Measurements from ENCODE around the gene DSE. TPM values are rescaled to one million over a fixed set of nuclear protein-coding genes. Genes with fewer than 3 reads are reported as not detected.
"Not testable (repeated sequence)": the region's sequence is repeated elsewhere in the genome, so short reads cannot be mapped to it uniquely, and the experiment has no call there.

Gene DSE
- polyA plus RNA-seq (2013, experiment 1 of 2), result 25.0 TPM
- polyA plus RNA-seq (2013, experiment 2 of 2), result 25.0 TPM

DNA sequence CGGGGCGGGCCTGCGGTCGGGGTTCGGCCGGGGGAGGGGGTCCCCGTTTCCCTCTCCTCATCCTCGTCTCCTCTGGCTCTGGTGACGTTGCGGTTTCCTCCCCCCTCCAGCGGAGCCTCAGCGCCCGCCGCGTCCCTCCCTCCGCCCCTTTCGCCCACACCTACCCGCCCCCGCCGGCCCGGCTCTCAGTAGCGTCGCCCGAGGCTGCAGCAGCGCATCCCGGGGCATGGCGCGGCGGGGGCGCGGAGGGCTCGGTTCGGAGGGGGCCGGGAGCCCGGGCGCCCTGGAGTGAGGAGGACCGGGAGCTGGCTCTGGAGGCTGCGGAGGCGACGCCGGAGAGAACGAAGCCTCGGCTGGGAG is at the start of gene DSE:
Gene DSE (plus strand): TSS at position 188 of the 360 bp plus-strand sequence. CDS start 28,304 bp downstream, outside the sequence.
- Histone ChIP-seq H3K4me1 (ENCODE audit: insufficient read depth, low read length) (peaks cover 12% of the 10 kb centered on the region), H3K27ac (ENCODE audit: low read depth, low read length) (peak within 1 kb of the TSS; percentile 87), H3K9me3 (ENCODE audit: insufficient read depth, low read depth, low read length) (no peaks in the 10 kb centered on the region), H3K36me3 (ENCODE audit: insufficient read depth, low read length) (no peaks in the 10 kb centered on the region; the same call in 1 of the 2 replicates), H3K9ac (ENCODE audit: low read depth, low read length) (peak within 1 kb of the TSS; percentile 83), H3K4me3 (ENCODE audit: low read length) (peak within 1 kb of the TSS; percentile 91), H3K27me3 (ENCODE audit: insufficient read depth, low read length) (no peaks in the 10 kb centered on the region)
- 0% methylated on average over 43 of the region's 43 CpGs for WGBS

DNA sequence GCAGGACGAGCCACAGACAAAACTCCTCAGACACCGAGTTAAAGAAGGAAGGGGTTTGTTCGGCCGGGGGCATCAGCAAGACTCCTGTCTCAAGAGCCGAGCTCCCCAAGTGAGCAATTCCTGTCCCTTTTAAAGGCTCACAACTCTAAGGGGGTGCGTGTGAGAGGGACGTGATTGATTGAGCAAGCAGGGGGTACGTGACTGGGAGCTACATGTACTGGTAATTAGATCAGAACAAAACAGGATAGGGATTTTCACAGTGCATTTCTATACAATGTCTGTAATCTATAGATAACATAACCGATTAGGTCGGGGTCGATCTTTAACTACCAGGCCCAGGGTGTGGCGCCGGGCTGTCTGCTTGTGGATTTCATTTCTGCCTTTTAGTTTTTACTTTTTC is 48.8 kb upstream of the DSE start:
- H3K9ac ChIP-seq (ENCODE audit: low read depth, low read length); H3K36me3 ChIP-seq (ENCODE audit: insufficient read depth, low read length); H3K27me3 ChIP-seq (ENCODE audit: insufficient read depth, low read length); H3K9me3 ChIP-seq (ENCODE audit: insufficient read depth, low read depth, low read length); H3K4me3 ChIP-seq (ENCODE audit: low read length); H3K27ac ChIP-seq (ENCODE audit: low read depth, low read length): not testable (repeated sequence)
- peaks cover 42% of the 10 kb centered on the region for H3K4me1 ChIP-seq (ENCODE audit: insufficient read depth, low read length)
- 94% methylated on average over 8 of the region's 13 CpGs for WGBS

DNA sequence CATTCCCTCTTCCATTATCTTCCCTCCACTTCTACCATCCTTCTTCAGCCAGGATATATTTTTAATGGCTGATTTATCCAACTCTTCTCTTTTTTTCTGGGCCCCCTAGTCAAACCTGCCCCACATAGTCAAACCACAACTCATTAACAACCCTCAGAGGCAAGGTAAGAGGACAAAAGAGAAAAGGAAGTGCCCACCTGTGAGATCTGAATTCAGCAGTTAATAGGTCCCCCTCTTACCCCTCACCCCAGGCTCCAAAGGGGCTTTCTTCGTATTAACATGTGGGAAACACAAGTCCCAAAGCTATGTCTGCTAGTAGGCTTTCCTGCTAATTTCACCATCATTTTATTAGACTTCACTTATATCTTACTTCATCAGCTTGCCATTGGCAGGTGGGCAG is 46.9 kb upstream of the DSE start:
- Histone ChIP-seq H3K27me3 (ENCODE audit: insufficient read depth, low read length) (no peaks in the 10 kb centered on the region), H3K9me3 (ENCODE audit: insufficient read depth, low read depth, low read length) (no peaks in the 10 kb centered on the region), H3K4me1 (ENCODE audit: insufficient read depth, low read length) (peaks cover 61% of the 10 kb centered on the region), H3K36me3 (ENCODE audit: insufficient read depth, low read length) (no peaks in the 10 kb centered on the region), H3K4me3 (ENCODE audit: low read length) (peak overlapping the region; percentile 9; the same call in 1 of the 2 replicates), H3K27ac (ENCODE audit: low read depth, low read length) (peak overlapping the region; percentile 65), H3K9ac (ENCODE audit: low read depth, low read length) (peak overlapping the region; percentile 29; the same call in 1 of the 2 replicates)
- 25% methylated on average over 1 of the region's 1 CpG for whole genome bisulfite sequencing

DNA sequence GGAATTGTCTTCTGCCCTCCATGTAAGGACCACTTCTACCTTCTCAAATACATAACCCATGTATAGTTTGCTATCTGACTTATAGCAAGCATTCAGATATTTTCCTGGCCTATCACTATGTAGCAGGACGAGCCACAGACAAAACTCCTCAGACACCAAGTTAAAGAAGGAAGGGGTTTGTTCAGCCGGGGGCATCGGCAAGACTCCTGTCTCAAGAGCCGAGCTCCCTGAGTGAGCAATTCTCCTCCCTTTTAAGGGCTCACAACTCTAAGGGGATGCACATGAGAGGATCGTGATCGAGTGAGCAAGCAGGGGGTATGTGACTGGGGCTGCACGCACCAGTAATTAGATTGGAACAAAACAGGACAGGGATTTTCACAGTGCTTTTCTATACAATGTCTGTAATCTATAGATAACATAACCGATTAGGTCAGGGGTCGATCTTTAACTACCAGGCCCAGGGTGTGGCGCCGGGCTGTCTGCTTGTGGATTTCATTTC is 45.1 kb upstream of the DSE start:
- H3K36me3 ChIP-seq (ENCODE audit: insufficient read depth, low read length); H3K27me3 ChIP-seq (ENCODE audit: insufficient read depth, low read length); H3K27ac ChIP-seq (ENCODE audit: low read depth, low read length); H3K9ac ChIP-seq (ENCODE audit: low read depth, low read length); H3K4me3 ChIP-seq (ENCODE audit: low read length); H3K9me3 ChIP-seq (ENCODE audit: insufficient read depth, low read depth, low read length): not testable (repeated sequence)
- 93% methylated on average over 10 of the region's 11 CpGs for WGBS
- H3K4me1 ChIP-seq (ENCODE audit: insufficient read depth, low read length), result peaks cover 69% of the 10 kb centered on the region

DNA sequence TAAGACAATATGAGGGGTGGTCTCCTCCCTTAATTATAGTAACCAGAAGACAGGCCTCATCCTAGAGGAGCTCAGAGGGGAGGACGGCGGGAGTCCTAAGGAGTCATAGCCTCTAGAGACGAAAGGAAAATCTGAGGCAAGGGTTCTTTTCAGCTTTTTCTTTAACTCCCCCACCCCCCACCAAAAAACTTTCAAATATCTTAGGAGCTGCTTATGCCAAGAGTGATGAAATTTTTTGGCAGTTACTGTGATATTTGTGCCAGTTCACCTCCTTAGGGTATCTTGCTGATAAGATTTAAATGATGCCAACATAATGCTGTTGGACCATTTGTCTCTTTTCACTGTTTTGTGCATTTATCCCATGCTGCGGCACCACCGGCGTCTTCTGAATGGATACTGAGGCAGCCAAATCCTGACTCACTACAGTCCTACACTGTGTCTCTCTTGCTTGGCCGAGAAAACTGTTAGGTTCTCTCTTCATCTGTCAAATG is 44.5 kb upstream of the DSE start:
- Histone ChIP-seq H3K9me3 (ENCODE audit: insufficient read depth, low read depth, low read length) (no peaks in the 10 kb centered on the region), H3K27me3 (ENCODE audit: insufficient read depth, low read length) (no peaks in the 10 kb centered on the region), H3K27ac (ENCODE audit: low read depth, low read length) (no peak overlapping the region), H3K4me3 (ENCODE audit: low read length) (no peak overlapping the region), H3K36me3 (ENCODE audit: insufficient read depth, low read length) (no peaks in the 10 kb centered on the region), H3K4me1 (ENCODE audit: insufficient read depth, low read length) (peaks cover 69% of the 10 kb centered on the region), H3K9ac (ENCODE audit: low read depth, low read length) (no peak overlapping the region)
- WGBS, result 98% methylated on average over 7 of the region's 7 CpGs

DNA sequence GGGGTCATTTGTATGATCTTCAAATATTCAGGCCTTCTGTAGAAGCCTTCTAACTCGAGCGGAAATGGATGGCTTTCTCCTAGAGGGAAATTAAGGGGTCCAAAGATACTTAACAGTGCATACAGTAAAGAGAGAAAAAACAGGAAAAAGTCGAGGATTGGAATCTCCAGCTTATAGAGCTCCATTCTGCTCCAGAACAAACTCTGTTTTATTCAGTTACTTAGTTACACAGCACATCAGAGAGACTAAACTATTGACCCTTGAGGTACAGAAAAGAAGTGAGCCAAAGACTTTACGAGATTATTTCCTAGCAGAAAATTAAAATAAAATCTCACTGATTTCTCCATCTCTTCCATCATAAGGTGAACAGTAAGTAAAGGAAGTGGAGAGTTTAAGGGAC is 43.8 kb upstream of the DSE start:
- peak overlapping the region; percentile 88 for H3K27ac ChIP-seq (ENCODE audit: low read depth, low read length)
- H3K27me3 ChIP-seq (ENCODE audit: insufficient read depth, low read length), result no peaks in the 10 kb centered on the region
- WGBS, result 73% methylated on average over 4 of the region's 4 CpGs
- H3K9me3 ChIP-seq (ENCODE audit: insufficient read depth, low read depth, low read length), result no peaks in the 10 kb centered on the region
- no peak overlapping the region for H3K4me3 ChIP-seq (ENCODE audit: low read length)
- H3K36me3 ChIP-seq (ENCODE audit: insufficient read depth, low read length), result no peaks in the 10 kb centered on the region
- peaks cover 69% of the 10 kb centered on the region for H3K4me1 ChIP-seq (ENCODE audit: insufficient read depth, low read length)
- H3K9ac ChIP-seq (ENCODE audit: low read depth, low read length), result no peak overlapping the region

DNA sequence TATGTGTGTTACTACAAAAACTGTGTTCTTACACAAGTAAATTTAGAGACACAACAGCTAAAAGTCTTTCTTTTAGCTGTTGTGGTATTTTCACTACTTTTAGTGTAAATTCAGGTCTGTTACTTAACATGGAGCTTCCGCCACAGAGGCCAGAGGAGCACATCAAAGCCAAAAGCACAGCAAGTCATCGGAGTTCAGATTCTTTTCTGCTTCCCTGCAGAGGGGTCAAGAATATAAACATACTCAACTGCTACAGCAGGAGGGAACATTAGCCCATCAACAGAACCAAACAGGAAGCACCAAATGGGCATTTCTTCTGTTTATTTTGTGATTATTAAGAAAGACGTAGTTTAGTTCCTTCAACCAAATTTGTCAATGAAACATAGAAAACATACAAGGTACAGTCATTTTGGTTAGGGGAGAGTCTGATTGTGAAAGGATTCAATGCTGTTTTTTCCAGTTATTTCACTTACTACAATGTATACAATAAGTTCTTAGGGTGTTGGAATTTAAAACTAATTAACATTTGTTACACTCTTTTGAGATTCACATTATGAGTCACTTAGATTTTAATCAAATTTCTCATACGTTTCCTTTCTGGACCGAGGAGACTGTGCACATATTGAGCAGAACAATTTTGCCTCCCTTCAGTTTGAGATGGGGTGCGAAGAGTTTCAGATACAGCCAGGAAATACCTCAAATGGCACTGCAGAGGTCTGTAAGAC is 42.8 kb upstream of the DSE start:
- Histone ChIP-seq H3K27me3 (ENCODE audit: insufficient read depth, low read length) (no peaks in the 10 kb centered on the region), H3K4me1 (ENCODE audit: insufficient read depth, low read length) (peaks cover 64% of the 10 kb centered on the region), H3K4me3 (ENCODE audit: low read length) (peak overlapping the region; percentile 15), H3K36me3 (ENCODE audit: insufficient read depth, low read length) (no peaks in the 10 kb centered on the region), H3K9ac (ENCODE audit: low read depth, low read length) (peak overlapping the region; percentile 8; the same call in 1 of the 2 replicates), H3K27ac (ENCODE audit: low read depth, low read length) (peak overlapping the region; percentile 88), H3K9me3 (ENCODE audit: insufficient read depth, low read depth, low read length) (0 out of 2 replicates have a peak, but pooled peaks cover 2% of the 10 kb centered on the region)
- WGBS, result 33% methylated on average over 5 of the region's 6 CpGs

DNA sequence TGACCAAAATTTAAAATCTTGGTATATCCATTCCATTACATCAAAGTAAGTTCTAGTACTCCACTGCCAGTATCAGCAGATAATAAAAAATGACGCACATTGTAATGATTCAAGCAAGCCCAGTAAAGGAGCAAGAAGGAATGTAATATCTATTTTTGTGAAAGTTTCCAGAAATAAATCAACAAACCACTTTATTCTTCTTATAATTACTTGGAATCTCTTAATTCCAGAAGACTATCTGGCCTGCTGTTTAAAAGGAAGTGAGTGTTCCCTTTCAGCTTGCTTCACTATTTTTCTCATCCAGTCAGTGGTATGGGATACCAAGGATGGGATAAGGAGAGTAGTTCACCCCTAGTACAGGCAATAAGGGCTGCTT is 42.2 kb upstream of the DSE start:
- Histone ChIP-seq H3K4me1 (ENCODE audit: insufficient read depth, low read length) (peaks cover 59% of the 10 kb centered on the region), H3K27me3 (ENCODE audit: insufficient read depth, low read length) (no peaks in the 10 kb centered on the region), H3K9me3 (ENCODE audit: insufficient read depth, low read depth, low read length) (0 out of 2 replicates have a peak, but pooled peaks cover 2% of the 10 kb centered on the region), H3K9ac (ENCODE audit: low read depth, low read length) (no peak overlapping the region), H3K27ac (ENCODE audit: low read depth, low read length) (peak overlapping the region; percentile 88), H3K4me3 (ENCODE audit: low read length) (no peak overlapping the region), H3K36me3 (ENCODE audit: insufficient read depth, low read length) (no peaks in the 10 kb centered on the region)
- 100% methylated on average over 1 of the region's 1 CpG for WGBS

DNA sequence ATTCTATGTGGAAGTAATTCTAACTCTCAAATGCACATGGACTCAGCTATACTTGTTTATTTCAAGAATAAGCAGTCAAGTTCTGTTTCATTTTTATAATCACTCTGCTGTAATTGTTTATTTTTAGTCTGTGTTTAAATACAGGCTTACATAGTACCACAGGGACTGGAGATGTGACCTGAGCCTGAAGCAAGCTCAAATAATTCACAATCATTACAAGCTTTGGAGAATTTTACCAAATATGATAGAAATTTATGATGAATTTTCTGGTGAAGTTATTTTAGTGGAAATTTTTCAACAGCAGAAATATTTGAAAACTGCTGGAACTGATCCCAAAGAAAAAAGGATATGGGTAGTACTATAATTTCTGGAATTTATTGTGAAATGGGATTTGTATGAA is 41.6 kb upstream of the DSE start:
- Histone ChIP-seq H3K36me3 (ENCODE audit: insufficient read depth, low read length) (no peaks in the 10 kb centered on the region), H3K9ac (ENCODE audit: low read depth, low read length) (no peak overlapping the region), H3K9me3 (ENCODE audit: insufficient read depth, low read depth, low read length) (0 out of 2 replicates have a peak, but pooled peaks cover 2% of the 10 kb centered on the region), H3K4me3 (ENCODE audit: low read length) (no peak overlapping the region), H3K27ac (ENCODE audit: low read depth, low read length) (0 out of 2 replicates have a peak overlapping the region, but pooled peaks have one; percentile 1), H3K4me1 (ENCODE audit: insufficient read depth, low read length) (peaks cover 52% of the 10 kb centered on the region), H3K27me3 (ENCODE audit: insufficient read depth, low read length) (no peaks in the 10 kb centered on the region)

DNA sequence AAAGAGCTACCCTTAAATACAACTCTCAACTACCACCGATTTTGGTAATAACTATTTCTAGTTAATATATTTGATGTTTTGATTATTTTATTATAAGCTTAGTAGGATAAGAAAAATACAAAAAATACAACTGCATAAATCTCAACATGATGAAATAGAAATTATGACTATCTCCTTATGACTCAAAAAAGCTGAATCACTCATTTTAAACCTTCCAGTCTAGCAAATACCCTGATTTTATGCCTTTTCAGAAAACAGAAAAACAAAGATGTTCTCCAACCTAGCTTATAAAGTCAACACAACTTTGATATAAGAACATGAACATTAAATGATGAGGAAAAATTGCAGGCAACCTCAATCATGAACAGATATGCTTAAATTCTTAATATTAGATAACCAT is 40.2 kb upstream of the DSE start:
- no CpG with 5 or more reads among the region's 1 CpG for WGBS
- Histone ChIP-seq H3K27me3 (ENCODE audit: insufficient read depth, low read length) (no peaks in the 10 kb centered on the region), H3K4me1 (ENCODE audit: insufficient read depth, low read length) (peaks cover 39% of the 10 kb centered on the region), H3K4me3 (ENCODE audit: low read length) (no peak overlapping the region), H3K27ac (ENCODE audit: low read depth, low read length) (no peak overlapping the region), H3K36me3 (ENCODE audit: insufficient read depth, low read length) (no peaks in the 10 kb centered on the region), H3K9ac (ENCODE audit: low read depth, low read length) (no peak overlapping the region), H3K9me3 (ENCODE audit: insufficient read depth, low read depth, low read length) (0 out of 2 replicates have a peak, but pooled peaks cover 2% of the 10 kb centered on the region)

DNA sequence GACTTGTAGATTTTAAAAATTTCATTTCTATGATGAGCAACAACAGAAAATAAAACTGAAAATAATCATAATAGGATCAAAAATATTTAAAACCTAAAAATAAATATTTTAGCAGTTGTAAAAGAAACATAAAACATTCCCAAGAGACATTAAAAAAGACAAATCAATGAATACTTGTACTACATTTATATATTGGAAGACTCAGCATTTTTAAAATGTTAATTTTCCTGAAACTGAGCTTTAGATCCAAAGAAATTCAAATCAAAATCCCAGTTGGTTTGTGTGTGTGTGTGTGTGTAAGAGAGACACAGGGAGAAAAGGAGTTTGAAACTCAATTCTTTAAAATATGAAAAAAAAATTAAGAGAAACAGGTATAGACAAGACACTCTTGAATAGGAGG is 38.7 kb upstream of the DSE start:
- H3K9ac ChIP-seq (ENCODE audit: low read depth, low read length), result no peak overlapping the region
- no peaks in the 10 kb centered on the region for H3K27me3 ChIP-seq (ENCODE audit: insufficient read depth, low read length)
- no peaks in the 10 kb centered on the region for H3K36me3 ChIP-seq (ENCODE audit: insufficient read depth, low read length)
- 0 out of 2 replicates have a peak, but pooled peaks cover 2% of the 10 kb centered on the region for H3K9me3 ChIP-seq (ENCODE audit: insufficient read depth, low read depth, low read length)
- peaks cover 26% of the 10 kb centered on the region for H3K4me1 ChIP-seq (ENCODE audit: insufficient read depth, low read length)
- H3K27ac ChIP-seq (ENCODE audit: low read depth, low read length), result no peak overlapping the region
- no peak overlapping the region for H3K4me3 ChIP-seq (ENCODE audit: low read length)
